IMR-90 (cell line): ENCODE results near the gene NMB. TPM values are rescaled to one million over a fixed set of nuclear protein-coding genes. Genes with fewer than 3 reads are reported as not detected.

Experiments used
- ATAC-seq: fragments of 200-7000 bp; cut with Tn5 transposase; 2 replicates; pipeline ENCODE4 v1.9.1; 2020; ENCODE audit warnings: low read depth, mild to moderate bottlenecking, moderate library complexity
- BruUV-seq: library from RNA; stranded (reverse); fragments of 400-500 nt; replicated peaks from 2 replicates; lab custom pipeline; 2021; lab: Mats Ljungman, UMichigan
- CTCF ChIA-PET: fragments of 300-600 bp; formaldehyde crosslinking; extraction: SDS; loops from one replicate; lab custom pipeline; 2021; ENCODE audit warnings: antibody characterized with exemption; lab: Yijun Ruan, JAX
- POLR2A ChIA-PET: fragments of 300-600 bp; sonication (Branson Sonifier 250); formaldehyde crosslinking; loops from one replicate; lab custom pipeline; 2022; ENCODE audit warnings: antibody characterized with exemption; ENCODE audit not compliant: unreplicated experiment; lab: Charles Lee
- DNase-seq: peaks from one replicate; pipeline ENCODE4 v3.0.0; 2013
- H2AFZ ChIP-seq: replicated peaks from 2 replicates; pipeline ENCODE3; 2013; ENCODE audit warnings: low read length, mild to moderate bottlenecking; ENCODE audit not compliant: poor library complexity
- H2AK5ac ChIP-seq: 2 replicates; pipeline ENCODE4 v1.6.1; 2013; ENCODE audit warnings: low read depth, low read length, inconsistent platforms
- H2AK9ac ChIP-seq: replicated peaks from 2 replicates; pipeline ENCODE3; 2013; ENCODE audit warnings: mild to moderate bottlenecking, low read depth, low read length, moderate library complexity; ENCODE audit not compliant: poor library complexity
- H2BK120ac ChIP-seq: 2 replicates; pipeline ENCODE4 v1.6.1; 2013; ENCODE audit warnings: low read depth, low read length, inconsistent platforms
- H2BK15ac ChIP-seq: 3 replicates; pipeline ENCODE4 v1.6.1; 2013; ENCODE audit warnings: low read depth, low read length, inconsistent platforms
- H2BK20ac ChIP-seq: 2 replicates; pipeline ENCODE4 v1.6.1; 2013; ENCODE audit warnings: low read depth, mild to moderate bottlenecking, inconsistent platforms, low read length, moderate library complexity
- H2BK5ac ChIP-seq: 2 replicates; pipeline ENCODE4 v1.6.1; 2013; ENCODE audit warnings: mild to moderate bottlenecking, low read depth, low read length, inconsistent platforms; ENCODE audit not compliant: poor library complexity, severe bottlenecking
- H3K14ac ChIP-seq: replicated peaks from 2 replicates; pipeline ENCODE4 v1.6.1; 2013; ENCODE audit warnings: low read depth, low read length, inconsistent platforms
- H3K18ac ChIP-seq: 2 replicates; pipeline ENCODE4 v1.6.1; 2013; ENCODE audit warnings: low read depth, low read length, control low read depth
- H3K23ac ChIP-seq: 2 replicates; pipeline ENCODE4 v1.6.1; 2013; ENCODE audit warnings: low read depth, low read length, inconsistent platforms
- H3K27ac ChIP-seq: 2 replicates; pipeline ENCODE4 v1.5.1; 2013; ENCODE audit warnings: mild to moderate bottlenecking, control low read depth, low read length; ENCODE audit not compliant: insufficient read depth
- H3K27me3 ChIP-seq: 2 replicates; pipeline ENCODE4 v1.6.1; 2013; ENCODE audit warnings: low read length; ENCODE audit not compliant: control insufficient read depth, insufficient read depth
- H3K36me3 ChIP-seq: 2 replicates; pipeline ENCODE4 v1.6.1; 2013; ENCODE audit warnings: low read length, mixed read lengths; ENCODE audit not compliant: control insufficient read depth, insufficient read depth
- H3K4ac ChIP-seq: 2 replicates; pipeline ENCODE4 v1.6.1; 2013; ENCODE audit warnings: low read depth, low read length, inconsistent platforms
- H3K4me1 ChIP-seq: 2 replicates; pipeline ENCODE4 v1.6.1; 2013; ENCODE audit warnings: low read length, mixed read lengths; ENCODE audit not compliant: control insufficient read depth, insufficient read depth
- H3K4me2 ChIP-seq: 2 replicates; pipeline ENCODE4 v1.6.1; 2013; ENCODE audit warnings: low read depth, mild to moderate bottlenecking, control low read depth, low read length, moderate library complexity
- H3K4me3 ChIP-seq: 2 replicates; pipeline ENCODE4 v1.5.1; 2013; ENCODE audit warnings: low read depth, mild to moderate bottlenecking, control low read depth, low read length, moderate library complexity; ENCODE audit not compliant: insufficient read depth
- H3K56ac ChIP-seq: 2 replicates; pipeline ENCODE4 v1.6.1; 2013; ENCODE audit warnings: low read length, inconsistent platforms; ENCODE audit not compliant: insufficient read depth; ENCODE audit errors: extremely low read depth
- H3K79me1 ChIP-seq, 2 experiments: 2 replicates each; pipeline ENCODE4 v1.6.1; 2013; ENCODE audit warnings: low read length in 2 of 2, inconsistent platforms in 1 of 2, low read depth in 1 of 2
- H3K9ac ChIP-seq: 2 replicates; pipeline ENCODE4 v1.6.1; 2013; ENCODE audit warnings: low read depth, low read length, control low read depth
- H3K9me1 ChIP-seq: 2 replicates; pipeline ENCODE4 v1.6.1; 2013; ENCODE audit warnings: low read length, inconsistent platforms; ENCODE audit not compliant: insufficient read depth
- H3K9me3 ChIP-seq: 2 replicates; pipeline ENCODE4 v1.6.1; 2013; ENCODE audit warnings: low read length; ENCODE audit not compliant: control insufficient read depth, insufficient read depth
- H4K20me1 ChIP-seq: 2 replicates; pipeline ENCODE4 v1.6.1; 2013; ENCODE audit warnings: low read length, inconsistent platforms; ENCODE audit not compliant: insufficient read depth
- H4K5ac ChIP-seq: 2 replicates; pipeline ENCODE4 v1.6.1; 2013; ENCODE audit warnings: mild to moderate bottlenecking, low read depth, low read length, control low read depth
- H4K8ac ChIP-seq, 2 experiments: 2 replicates each; pipeline ENCODE4 v1.6.1; 2013; ENCODE audit warnings: low read depth in 2 of 2, low read length in 2 of 2, control low read depth in 1 of 2, inconsistent platforms in 1 of 2
- H4K91ac ChIP-seq: 2 replicates; pipeline ENCODE4 v1.6.1; 2013; ENCODE audit warnings: low read depth, low read length, inconsistent platforms; ENCODE audit not compliant: insufficient read depth
- FOS ChIP-seq: fragments of 150-350 bp; IDR thresholded peaks from 2 replicates; pipeline ENCODE4 v1.6.1; 2016; ENCODE audit warnings: low read depth, low read length
- MAZ ChIP-seq: IDR thresholded peaks from 2 replicates; pipeline ENCODE4 v1.6.1; 2012; ENCODE audit warnings: low read depth, mild to moderate bottlenecking, low read length, improper control_type of control experiment, moderate library complexity, borderline replicate concordance
- RCOR1 ChIP-seq: IDR thresholded peaks from 2 replicates; pipeline ENCODE4 v1.6.1; 2012; ENCODE audit warnings: mild to moderate bottlenecking, low read length, improper control_type of control experiment; ENCODE audit not compliant: insufficient replicate concordance
- WGBS, 2 experiments: methylation state at CpG; one replicate each; pipeline versions ENCODE4 v1.1.5 to v1.1.7; 2013; ENCODE audit warnings: missing lambda C conversion rate in 2 of 2; ENCODE audit not compliant: insufficient read length in 1 of 2; ENCODE audit errors: extremely low coverage in 2 of 2; 5-methylcytosine and 5-hydroxymethylcytosine counted together
- dilution Hi-C: fragments of 300-500 bp; cut with HindIII; formaldehyde crosslinking; loops from one replicate; pipeline ENCODE4 v1.14.3; 2018; ENCODE audit warnings: low sequenced_read_pairs; ENCODE audit not compliant: unreplicated experiment
- in situ Hi-C: fragments of 300-500 bp; cut with MboI; formaldehyde crosslinking; loops from 3 replicates; pipeline ENCODE4 v1.14.3; 2019; ENCODE audit warnings: low sequenced_read_pairs, inconsistent platforms, mixed read lengths
- intact Hi-C: fragments of 100-400 bp; cut with micrococcal nuclease; formaldehyde crosslinking; loops from 2 replicates; pipeline ENCODE4 v1.10.0; 2022
- polyA plus RNA-seq, 3 experiments: library from polyadenylated mRNA; depleted of rRNA; stranded (reverse); fragments of >200 nt; gene quantifications; 2 replicates each; pipeline ENCODE4 v1.2.3, GENCODE V29; 2012; ENCODE audit warnings: low replicate concordance in 1 of 3
- total RNA-seq: library from RNA; depleted of rRNA; stranded (reverse); fragments of >200 nt; gene quantifications from 2 replicates; pipeline ENCODE4 v1.2.3, GENCODE V29; 2012

The NMB gene
- total and polyA plus RNA-seq, 2 of the 4 experiments (the other 2 are of a cell fraction), result 1.3 to 3.8 TPM

- Histone ChIP-seq H3K18ac (no peak overlapping the region), H2BK15ac (no peak overlapping the region), H3K4me1 (peaks cover 11% of the 10 kb centered on the region), H3K4me3 (no peak overlapping the region), H3K9ac (no peak overlapping the region), H4K8ac (no peak overlapping the region), H2AFZ (no peak overlapping the region), H3K36me3 (peaks cover 3% of the 10 kb centered on the region), H4K20me1 (0 out of 2 replicates have a peak, but pooled peaks cover under 1% of the 10 kb centered on the region), H3K4me2 (no peak overlapping the region), H3K27me3 (no peaks in the 10 kb centered on the region), H3K9me1 (peaks cover 16% of the 10 kb centered on the region), H3K56ac (no peak overlapping the region), H2BK120ac (no peak overlapping the region), H4K5ac (no peak overlapping the region), H3K4ac (no peak overlapping the region), H2BK20ac (no peak overlapping the region), H3K23ac (no peak overlapping the region), H3K14ac (no peak overlapping the region), H4K91ac (no peak overlapping the region), H2BK5ac (no peak overlapping the region), H3K27ac (no peak overlapping the region), H3K79me1 (peaks cover 13 to 21% of the 10 kb centered on the region in 2 experiments; a peak in 3 of 4 replicates), H2AK9ac (no peak overlapping the region), H3K9me3 (no peaks in the 10 kb centered on the region), H2AK5ac (no peak overlapping the region)
- no peak for ATAC-seq
- WGBS, 2 experiments, result no CpG with 5 or more reads among the region's 9 CpGs
- in situ Hi-C loops, result no loop called here
- ChIA-PET POLR2A (no interaction called here), CTCF (interaction anchor here (0.6 kb wide), 1 partner anchor 200 kb away, joined by 7 read pairs; no protein-coding TSS in a partner anchor)
- dilution Hi-C loops, result no loop called here
- TF ChIP-seq RCOR1 (no peak), MAZ (no peak), FOS (no peak)
- no TSS peak for BruUV-seq
- DNase-seq, result no peak
- intact Hi-C loops, result no loop called here
These were observed 29.0 kb downstream of the NMB start for GRCh38 chr15:84629033-84629432.
